H9 (cell line): ENCODE measurements around the gene ALLC. TPM values are rescaled to one million over a fixed set of nuclear protein-coding genes. Genes with fewer than 3 reads are reported as not detected.

ENCODE experiments used
- DNase-seq: peaks from one replicate; pipeline ENCODE4 v3.0.0-alpha.2; 2017
- H2AFZ ChIP-seq: one replicate; pipeline ENCODE4 v1.6.1; 2013; ENCODE audit warnings: mild to moderate bottlenecking, low read length, control low read depth, moderate library complexity
- H2AK5ac ChIP-seq: 2 replicates; pipeline ENCODE4 v1.6.1; 2013; ENCODE audit warnings: low read length, control low read depth, mixed read lengths; ENCODE audit not compliant: insufficient read length
- H2BK120ac ChIP-seq: one replicate; pipeline ENCODE4 v1.6.1; 2013; ENCODE audit warnings: low read depth, mild to moderate bottlenecking, low read length, control low read depth, inconsistent platforms; ENCODE audit not compliant: poor library complexity, severe bottlenecking
- H2BK12ac ChIP-seq: 2 replicates; pipeline ENCODE4 v1.6.1; 2013; ENCODE audit warnings: low read length, control low read depth, mixed read lengths, low read depth; ENCODE audit not compliant: insufficient read length
- H2BK15ac ChIP-seq: 2 replicates; pipeline ENCODE4 v1.6.1; 2013; ENCODE audit warnings: low read depth, low read length, control low read depth
- H2BK20ac ChIP-seq: one replicate; pipeline ENCODE4 v1.6.1; 2013; ENCODE audit warnings: low read depth, mild to moderate bottlenecking, low read length, control low read depth, inconsistent platforms; ENCODE audit not compliant: poor library complexity, severe bottlenecking
- H2BK5ac ChIP-seq: 2 replicates; pipeline ENCODE4 v1.6.1; 2013; ENCODE audit warnings: low read length, control low read depth, mixed read lengths; ENCODE audit not compliant: insufficient read length
- H3K14ac ChIP-seq: 2 replicates; pipeline ENCODE4 v1.6.1; 2013; ENCODE audit warnings: low read length, control low read depth; ENCODE audit not compliant: insufficient read depth
- H3K18ac ChIP-seq: 2 replicates; pipeline ENCODE4 v1.6.1; 2013; ENCODE audit warnings: low read depth, mild to moderate bottlenecking, mixed read lengths, low read length, control low read depth; ENCODE audit not compliant: insufficient read length
- H3K23ac ChIP-seq: 2 replicates; pipeline ENCODE4 v1.6.1; 2013; ENCODE audit warnings: low read length, control low read depth, mixed read lengths, low read depth; ENCODE audit not compliant: insufficient read length
- H3K23me2 ChIP-seq: 2 replicates; pipeline ENCODE4 v1.6.1; 2013; ENCODE audit warnings: low read depth, mild to moderate bottlenecking, mixed read lengths, low read length, control low read depth; ENCODE audit not compliant: insufficient read length, poor library complexity, severe bottlenecking
- H3K27ac ChIP-seq: 2 replicates; pipeline ENCODE4 v1.5.1; 2013; ENCODE audit warnings: low read length, control low read depth, mixed read lengths, low read depth; ENCODE audit not compliant: insufficient read length
- H3K27me3 ChIP-seq: 2 replicates; pipeline ENCODE4 v1.6.1; 2013; ENCODE audit warnings: low read length, control low read depth, inconsistent platforms; ENCODE audit not compliant: insufficient read depth
- H3K4ac ChIP-seq: 2 replicates; pipeline ENCODE4 v1.6.1; 2013; ENCODE audit warnings: low read depth, mild to moderate bottlenecking, control low read depth, inconsistent platforms, low read length, moderate library complexity
- H3K4me1 ChIP-seq: 2 replicates; pipeline ENCODE4 v1.6.1; 2013; ENCODE audit warnings: low read length, control low read depth, inconsistent platforms; ENCODE audit not compliant: insufficient read depth
- H3K4me2 ChIP-seq: 2 replicates; pipeline ENCODE4 v1.6.1; 2013; ENCODE audit warnings: low read length, control low read depth, mixed read lengths; ENCODE audit not compliant: insufficient read length, insufficient read depth
- H3K56ac ChIP-seq: 2 replicates; pipeline ENCODE4 v1.6.1; 2013; ENCODE audit warnings: low read depth, mild to moderate bottlenecking, mixed read lengths, low read length, control low read depth; ENCODE audit not compliant: insufficient read length
- H3K79me1 ChIP-seq: 2 replicates; pipeline ENCODE4 v1.6.1; 2013; ENCODE audit warnings: low read depth, mild to moderate bottlenecking, moderate library complexity, low read length, control low read depth, inconsistent platforms; ENCODE audit not compliant: insufficient read depth, poor library complexity, severe bottlenecking
- H3K79me2 ChIP-seq: 2 replicates; pipeline ENCODE4 v1.6.1; 2013; ENCODE audit warnings: low read length, control low read depth, inconsistent platforms; ENCODE audit not compliant: insufficient read depth
- H3K9ac ChIP-seq: 2 replicates; pipeline ENCODE4 v1.6.1; 2013; ENCODE audit warnings: low read length, control low read depth, mixed read lengths; ENCODE audit not compliant: insufficient read length; ENCODE audit errors: extremely low read depth
- H3K9me3 ChIP-seq: one replicate; pipeline ENCODE4 v1.6.1; 2013; ENCODE audit warnings: low read depth, low read length, inconsistent platforms; ENCODE audit not compliant: control insufficient read depth
- H3T11ph ChIP-seq: one replicate; pipeline ENCODE4 v1.6.1; 2013; ENCODE audit warnings: mild to moderate bottlenecking, low read length, control low read depth, inconsistent platforms
- H4K20me1 ChIP-seq: one replicate; pipeline ENCODE4 v1.6.1; 2013; ENCODE audit not compliant: control insufficient read depth, insufficient read length, insufficient read depth
- H4K5ac ChIP-seq: 2 replicates; pipeline ENCODE4 v1.6.1; 2013; ENCODE audit warnings: low read depth, mild to moderate bottlenecking, mixed read lengths, low read length, control low read depth; ENCODE audit not compliant: insufficient read length
- H4K8ac ChIP-seq: replicated peaks from 2 replicates; pipeline ENCODE4 v1.6.1; 2013; ENCODE audit warnings: low read length, control low read depth, mixed read lengths, low read depth; ENCODE audit not compliant: insufficient read length
- H4K91ac ChIP-seq: 2 replicates; pipeline ENCODE4 v1.6.1; 2013; ENCODE audit warnings: low read depth, mild to moderate bottlenecking, moderate library complexity, mixed read lengths, low read length, control low read depth; ENCODE audit not compliant: insufficient read length
- H3K27ac Mint-ChIP-seq, 3 experiments: 2 replicates in 2 of 3; 3 replicates in 1 of 3; pipeline ENCODE4 v1.8.0; 2020 to 2021; ENCODE audit warnings: mixed read lengths in 3 of 3, mild to moderate bottlenecking in 1 of 3, moderate library complexity in 1 of 3
- H3K27me3 Mint-ChIP-seq: 2 replicates; pipeline ENCODE4 v1.8.0; 2021; ENCODE audit warnings: low read depth, mild to moderate bottlenecking, moderate library complexity, mixed read lengths
- H3K36me3 Mint-ChIP-seq, 3 experiments: 2 replicates in 2 of 3; 3 replicates in 1 of 3; pipeline ENCODE4 v1.8.0; 2020 to 2021; ENCODE audit warnings: low read depth in 3 of 3, mixed read lengths in 3 of 3; ENCODE audit not compliant: insufficient read depth in 1 of 3
- H3K4me1 Mint-ChIP-seq, 2 experiments: 2 replicates each; pipeline ENCODE4 v1.8.0; 2020; ENCODE audit warnings: mixed read lengths in 2 of 2
- H3K4me3 Mint-ChIP-seq, 2 experiments: 2 replicates in 1 of 2; 3 replicates in 1 of 2; pipeline ENCODE4 v1.8.0; 2020 to 2021; ENCODE audit warnings: mild to moderate bottlenecking in 2 of 2, mixed read lengths in 2 of 2, moderate library complexity in 1 of 2
- H3K9me3 Mint-ChIP-seq, 2 experiments: 2 replicates in 1 of 2; 3 replicates in 1 of 2; pipeline ENCODE4 v1.8.0; 2020; ENCODE audit warnings: mild to moderate bottlenecking in 2 of 2, mixed read lengths in 2 of 2, moderate library complexity in 1 of 2
- total RNA-seq: library from RNA; stranded (reverse); gene quantifications from 2 replicates; pipeline ENCODE4 v1.2.1, GENCODE V29; 2021
- TF ChIP-seq, protein P1 (sequence below): fragments of 200-600 bp; sonication (generic); conservative IDR thresholded peaks from 3 replicates; pipeline ENCODE4 v1.8.0; 2021; ENCODE audit warnings: antibody characterized with exemption, mild to moderate bottlenecking

Gene ALLC
- total RNA-seq, 1 experiment from 2014 or later, result not detected

DNA sequence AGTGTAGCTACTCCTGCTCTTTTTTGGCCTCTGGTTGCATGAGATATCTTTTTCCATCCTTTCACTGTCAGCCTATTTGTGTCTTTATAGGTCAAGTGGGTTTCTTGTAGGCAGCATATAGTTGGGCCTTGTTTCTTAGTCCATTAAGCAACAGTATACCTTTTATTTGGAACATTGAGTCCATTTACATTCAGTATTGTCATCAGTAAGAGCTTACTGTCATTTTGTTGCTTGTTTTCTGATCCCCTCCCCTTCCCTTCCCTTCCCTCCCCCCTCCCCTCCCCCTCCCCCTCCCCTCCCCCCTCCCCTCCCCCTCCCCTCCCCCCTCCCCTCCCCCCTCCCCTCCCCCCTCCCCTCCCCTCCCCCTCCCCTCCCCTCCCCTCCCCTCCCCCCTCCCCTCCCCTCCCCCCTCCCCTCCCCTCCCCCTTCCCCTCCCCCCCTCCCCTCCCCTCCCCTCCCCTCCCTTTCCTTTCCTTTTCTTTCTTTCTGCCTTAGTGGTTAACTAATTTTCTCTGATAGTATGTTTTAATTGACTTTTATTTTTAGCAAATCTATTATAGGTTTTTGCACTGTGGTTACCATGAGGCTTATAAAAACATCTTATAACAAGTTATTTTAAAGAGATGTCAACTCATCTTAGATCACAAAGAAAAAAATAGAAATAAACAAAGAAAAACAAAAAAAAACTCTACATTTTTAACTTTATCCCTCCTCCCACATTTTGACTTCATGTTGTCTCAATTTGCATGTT lies 32.2 kb downstream of the ALLC start:
- H3K56ac ChIP-seq, result no peak overlapping the region
- no peak overlapping the region for H2BK5ac ChIP-seq

More for the DNA sequence above, 32.2 kb downstream of the ALLC start:
- H2BK15ac ChIP-seq, result no peak overlapping the region
- H3K9ac ChIP-seq, result no peak overlapping the region
- no peaks in the 10 kb centered on the region for H4K20me1 ChIP-seq
- H4K91ac ChIP-seq, result no peak overlapping the region
- no peak overlapping the region for H4K5ac ChIP-seq
- no peak overlapping the region for H2BK120ac ChIP-seq
- no peaks in the 10 kb centered on the region for H3K9me3 ChIP-seq
- Mint-ChIP-seq H3K27me3 (peaks cover 7% of the 10 kb centered on the region), H3K4me1 (no peaks in the 10 kb centered on the region), H3K36me3 (peaks cover 0 to 8% (median 0%) of the 10 kb centered on the region in 3 experiments; a peak in 2 of 7 replicates), H3K27ac (no peak overlapping the region), H3K9me3 (peaks cover 11 to 12% of the 10 kb centered on the region in 2 experiments), H3K4me3 (no peak overlapping the region)
- no peak overlapping the region for H3K23ac ChIP-seq
- no peaks in the 10 kb centered on the region for H3K27me3 ChIP-seq
- no peak for DNase-seq
- no peak overlapping the region for H3T11ph ChIP-seq
- H2AFZ ChIP-seq, result no peak overlapping the region
- H3K79me1 ChIP-seq, result no peaks in the 10 kb centered on the region
- H2AK5ac ChIP-seq, result no peak overlapping the region
- H3K27ac ChIP-seq, result no peak overlapping the region
- no peak overlapping the region for H3K14ac ChIP-seq
- no peaks in the 10 kb centered on the region for H3K79me2 ChIP-seq
- H2BK12ac ChIP-seq, result no peak overlapping the region
- H3K4ac ChIP-seq, result no peak overlapping the region
- TF ChIP-seq, protein P1, sequence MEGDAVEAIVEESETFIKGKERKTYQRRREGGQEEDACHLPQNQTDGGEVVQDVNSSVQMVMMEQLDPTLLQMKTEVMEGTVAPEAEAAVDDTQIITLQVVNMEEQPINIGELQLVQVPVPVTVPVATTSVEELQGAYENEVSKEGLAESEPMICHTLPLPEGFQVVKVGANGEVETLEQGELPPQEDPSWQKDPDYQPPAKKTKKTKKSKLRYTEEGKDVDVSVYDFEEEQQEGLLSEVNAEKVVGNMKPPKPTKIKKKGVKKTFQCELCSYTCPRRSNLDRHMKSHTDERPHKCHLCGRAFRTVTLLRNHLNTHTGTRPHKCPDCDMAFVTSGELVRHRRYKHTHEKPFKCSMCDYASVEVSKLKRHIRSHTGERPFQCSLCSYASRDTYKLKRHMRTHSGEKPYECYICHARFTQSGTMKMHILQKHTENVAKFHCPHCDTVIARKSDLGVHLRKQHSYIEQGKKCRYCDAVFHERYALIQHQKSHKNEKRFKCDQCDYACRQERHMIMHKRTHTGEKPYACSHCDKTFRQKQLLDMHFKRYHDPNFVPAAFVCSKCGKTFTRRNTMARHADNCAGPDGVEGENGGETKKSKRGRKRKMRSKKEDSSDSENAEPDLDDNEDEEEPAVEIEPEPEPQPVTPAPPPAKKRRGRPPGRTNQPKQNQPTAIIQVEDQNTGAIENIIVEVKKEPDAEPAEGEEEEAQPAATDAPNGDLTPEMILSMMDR, result no peak
- no peak overlapping the region for H3K4me2 ChIP-seq
- H4K8ac ChIP-seq, result no peak overlapping the region
- no peaks in the 10 kb centered on the region for H3K4me1 ChIP-seq
- H2BK20ac ChIP-seq, result no peak overlapping the region
- no peaks in the 10 kb centered on the region for H3K23me2 ChIP-seq
- H3K18ac ChIP-seq, result no peak overlapping the region
